Heart left ventricle (tissue), 13 donors: ENCODE results near the gene MYH15.

ENCODE experiments used
- POLR2A ChIP-seq, 2 donors: fragments of 450-650 bp; IDR thresholded peaks; one replicate each; pipeline ENCODE4 v1.6.1; 2017; ENCODE audit warnings: antibody characterized with exemption in 2 of 2, mild to moderate bottlenecking in 2 of 2, moderate library complexity in 2 of 2
- TF ChIP-seq, protein P1 (sequence below), 12 donors: fragments of 200-600 bp; sonication (generic) in 4 of 12; IDR thresholded peaks; one replicate each; pipeline versions ENCODE4 v1.5.0 to v1.8.0; 2018 to 2022; ENCODE audit warnings: antibody characterized with exemption in 12 of 12, mild to moderate bottlenecking in 5 of 12
- donor health status: ischemic (EF 13 %, LVEDD 7.1; RV severe dilation, severe dysfunction).
- donor health status: DM: no; HTN: yes; CAD: no.
- donor health status: DM: no; HTN: no; CAD: no.
- donor health status: ischemic (EF 25% LVEDD 6.9; RV normal size, moderate dysfunction).
- donor health status: ischemic (EF 25% LVEDD 5.7; RV mildly dilated, moderate dysfunction).
- donor health status: ischemic (EF 35%, LVEDD 5.7; RV mildly dilated, moderate dysfunction).
- donor health status: nonischemic (EF 11% LVEDD 7.7; RV severe dilation, severe dysfunction).
- donor health status: DM: yes; HTN: yes; CAD: no.
- donor health status: PGD.
- donor health status: ischemic (EF 29% LVEDD 5.4; RV normal size, mild dysfunction).
- donor health status: nonischemic (EF 23%, LVEDD 6.1; RV moderate dilation, normal function).

DNA sequence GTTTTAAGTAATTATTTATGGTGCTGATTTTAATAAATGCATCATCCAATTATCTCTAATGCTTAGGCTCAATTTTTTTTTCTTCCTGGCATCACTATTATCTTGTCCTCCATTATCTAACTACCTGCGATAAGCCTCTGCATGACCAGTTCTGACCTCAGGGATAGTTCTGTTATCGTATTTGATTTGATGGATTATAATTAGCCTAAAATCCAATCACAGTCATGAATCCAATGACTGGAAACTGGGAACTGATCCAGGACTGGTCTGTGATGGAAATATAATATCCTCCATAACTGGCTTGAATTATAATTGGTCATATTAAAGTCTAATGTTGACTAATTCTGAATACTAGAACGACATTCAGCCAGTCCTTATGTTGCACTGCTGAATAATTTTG, 1.1 kb downstream of the MYH15 start:
- TF ChIP-seq, protein P1, sequence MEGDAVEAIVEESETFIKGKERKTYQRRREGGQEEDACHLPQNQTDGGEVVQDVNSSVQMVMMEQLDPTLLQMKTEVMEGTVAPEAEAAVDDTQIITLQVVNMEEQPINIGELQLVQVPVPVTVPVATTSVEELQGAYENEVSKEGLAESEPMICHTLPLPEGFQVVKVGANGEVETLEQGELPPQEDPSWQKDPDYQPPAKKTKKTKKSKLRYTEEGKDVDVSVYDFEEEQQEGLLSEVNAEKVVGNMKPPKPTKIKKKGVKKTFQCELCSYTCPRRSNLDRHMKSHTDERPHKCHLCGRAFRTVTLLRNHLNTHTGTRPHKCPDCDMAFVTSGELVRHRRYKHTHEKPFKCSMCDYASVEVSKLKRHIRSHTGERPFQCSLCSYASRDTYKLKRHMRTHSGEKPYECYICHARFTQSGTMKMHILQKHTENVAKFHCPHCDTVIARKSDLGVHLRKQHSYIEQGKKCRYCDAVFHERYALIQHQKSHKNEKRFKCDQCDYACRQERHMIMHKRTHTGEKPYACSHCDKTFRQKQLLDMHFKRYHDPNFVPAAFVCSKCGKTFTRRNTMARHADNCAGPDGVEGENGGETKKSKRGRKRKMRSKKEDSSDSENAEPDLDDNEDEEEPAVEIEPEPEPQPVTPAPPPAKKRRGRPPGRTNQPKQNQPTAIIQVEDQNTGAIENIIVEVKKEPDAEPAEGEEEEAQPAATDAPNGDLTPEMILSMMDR (IDR thresholded peaks at IDR 0.05), result no peak
- no peak for TF ChIP-seq POLR2A (IDR thresholded peaks at IDR 0.05)
